Breast epithelium (tissue), 3 donors: ENCODE results near the gene KATNA1.

Source experiments
- CTCF ChIP-seq, 3 donors: fragments of 450-650 bp; IDR thresholded peaks; one replicate each; pipeline ENCODE4 v1.5.1; 2016 to 2017; ENCODE audit warnings: antibody characterized with exemption in 3 of 3, mild to moderate bottlenecking in 3 of 3, moderate library complexity in 3 of 3
- POLR2A ChIP-seq: fragments of 450-650 bp; IDR thresholded peaks from one replicate; pipeline ENCODE4 v1.6.1; 2016; ENCODE audit warnings: antibody characterized with exemption, mild to moderate bottlenecking, moderate library complexity

DNA sequence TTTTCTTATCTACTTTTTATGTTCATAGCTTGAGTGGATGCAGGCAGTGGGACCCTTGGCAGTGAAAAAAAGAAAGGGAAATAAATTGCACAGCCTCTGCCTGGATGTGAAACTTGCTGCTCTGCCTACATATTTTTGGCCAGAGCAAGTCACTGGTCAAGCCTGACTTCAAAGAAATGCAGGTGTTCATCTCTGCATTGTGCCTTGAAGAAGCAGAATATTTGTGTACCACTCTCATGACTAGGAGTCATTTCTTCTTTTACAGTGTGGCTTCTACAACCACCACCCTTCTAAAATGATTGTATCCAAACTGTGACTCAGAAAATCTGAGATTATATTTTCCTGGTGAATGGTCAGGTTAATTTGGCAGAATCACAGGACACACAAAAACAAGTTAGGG is 2.5 kb upstream of the KATNA1 start:
- no peak for TF ChIP-seq CTCF (IDR thresholded peaks at IDR 0.05)
- TF ChIP-seq POLR2A = no peak
